HG02852 (cell line): ENCODE measurements around the gene EMC9.

Source experiments
- ATAC-seq: cut with Tn5 transposase; IDR thresholded peaks from one replicate; pipeline ENCODE4 v1.9.1; 2021; ENCODE audit warnings: mild to moderate bottlenecking, moderate library complexity; ENCODE audit not compliant: unreplicated experiment

Gene EMC9

GRCh38 chr14:24092505-24093206 lies 48.7 kb downstream of the EMC9 start:
- ATAC-seq = no peak

- ATAC-seq = no peak
These were observed 49.3 kb downstream of the EMC9 start for GRCh38 chr14:24092110-24092504.

DNA sequence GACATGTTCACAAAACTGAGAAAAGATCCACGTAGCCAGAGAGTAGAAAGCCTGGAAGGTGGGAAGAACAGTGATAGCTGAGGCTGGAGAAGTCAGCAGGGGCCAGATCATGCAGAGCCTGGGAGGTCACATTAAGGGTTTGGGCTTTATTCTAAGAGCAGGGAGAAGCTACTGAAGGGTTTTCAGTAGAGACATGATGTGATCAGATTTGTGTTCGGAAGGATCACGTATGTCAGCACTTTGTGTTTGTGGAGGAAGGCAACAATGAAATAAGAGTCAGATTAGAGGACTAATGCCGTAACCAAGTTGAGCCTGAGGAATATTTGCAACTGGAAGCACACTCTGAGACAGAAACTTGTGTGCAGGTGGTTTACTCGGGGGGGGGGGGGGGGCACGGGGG lies 51.5 kb downstream of the EMC9 start:
- ATAC-seq = no peak
